HepG2 (cell line): ENCODE data around the gene ADGRB2. TPM values are rescaled to one million over a fixed set of nuclear protein-coding genes. Genes with fewer than 3 reads are reported as not detected.

Experiments used
- ATAC-seq: fragments of 200-7000 bp; cut with Tn5 transposase; 3 replicates; pipeline ENCODE4 v1.9.1; 2020; ENCODE audit warnings: mild to moderate bottlenecking, moderate library complexity
- BruUV-seq: library from RNA; stranded (reverse); fragments of 400-500 nt; replicated peaks from 2 replicates; lab custom pipeline; 2021; lab: Mats Ljungman, UMichigan
- CTCF ChIA-PET: fragments of 300-600 bp; formaldehyde crosslinking; extraction: SDS; loops from one replicate; lab custom pipeline; 2021; ENCODE audit warnings: low total read pairs, inconsistent platforms, low intra/inter-chr PET ratio; lab: Yijun Ruan, JAX
- POLR2A ChIA-PET: fragments of 350-600 bp; sonication (Branson Sonifier 250); formaldehyde crosslinking; loops from one replicate; lab custom pipeline; 2020; ENCODE audit warnings: antibody characterized with exemption, inconsistent platforms; lab: Yijun Ruan, JAX
- DNase-seq: peaks from one replicate; pipeline ENCODE4 v3.0.0-alpha.2; 2015; ENCODE audit warnings: low spot score
- FAIRE-seq: peaks from 3 replicates; lab custom pipeline; 2011; peaks lifted over from hg19 to GRCh38; lab: Jason Lieb, UNC
- H2AFZ ChIP-seq: one replicate; pipeline ENCODE4 v1.6.1; 2011; ENCODE audit warnings: low read length, inconsistent platforms
- H3K27ac ChIP-seq: fragments of 300-600 bp; 3 replicates; pipeline ENCODE4 v1.8.0; 2011; ENCODE audit warnings: mixed run types, mild to moderate bottlenecking, mixed read lengths, low read length, inconsistent platforms; ENCODE audit not compliant: insufficient read depth; ENCODE audit errors: extremely low read length
- H3K27me3 ChIP-seq, 2 experiments: fragments of 200-600 bp in 1 of 2; 2 replicates in 1 of 2; 3 replicates in 1 of 2; pipeline versions ENCODE4 v1.6.0 to v1.8.0; 2011; ENCODE audit warnings: low read length in 2 of 2, mild to moderate bottlenecking in 2 of 2, moderate library complexity in 2 of 2, inconsistent platforms in 1 of 2; ENCODE audit not compliant: insufficient read depth in 2 of 2, control insufficient read depth in 1 of 2
- H3K36me3 ChIP-seq, 2 experiments: fragments of 200-600 bp in 1 of 2; replicated peaks in 1 of 2; 2 replicates in 1 of 2; 3 replicates in 1 of 2; pipeline versions ENCODE4 v1.5.1 to v1.8.0; 2011; ENCODE audit warnings: low read length in 2 of 2, inconsistent platforms in 1 of 2; ENCODE audit not compliant: insufficient read depth in 2 of 2, control insufficient read depth in 1 of 2
- H3K4me1 ChIP-seq: 2 replicates; pipeline ENCODE4 v1.5.1; 2012; ENCODE audit warnings: low read length, inconsistent platforms; ENCODE audit not compliant: insufficient read depth
- H3K4me2 ChIP-seq: 2 replicates; pipeline ENCODE4 v1.6.0; 2011; ENCODE audit warnings: low read depth, low read length, inconsistent platforms
- H3K4me3 ChIP-seq, 3 experiments: fragments of 200-600 bp in 1 of 3; sonication (generic), shearing (Covaris generic) in 1 of 3; replicated peaks in 1 of 3; 2 replicates each; pipeline ENCODE4 v1.5.1; 2011 to 2016; ENCODE audit warnings: low read length in 3 of 3, inconsistent platforms in 2 of 3, low read depth in 2 of 3, mild to moderate bottlenecking in 2 of 3, control low read depth in 1 of 3, mixed read lengths in 1 of 3; ENCODE audit not compliant: insufficient read depth in 1 of 3
- H3K79me2 ChIP-seq: one replicate; pipeline ENCODE4 v1.6.1; 2011; ENCODE audit warnings: low read length, inconsistent platforms; ENCODE audit not compliant: insufficient read depth
- H3K9ac ChIP-seq: 2 replicates; pipeline ENCODE4 v1.6.0; 2011; ENCODE audit warnings: mild to moderate bottlenecking, low read depth, low read length, inconsistent platforms; ENCODE audit not compliant: insufficient read depth
- H3K9me3 ChIP-seq: 2 replicates; pipeline ENCODE4 v1.5.1; 2012; ENCODE audit warnings: mild to moderate bottlenecking, low read length
- H4K20me1 ChIP-seq: 2 replicates; pipeline ENCODE4 v1.6.0; 2011; ENCODE audit warnings: inconsistent platforms, mild to moderate bottlenecking, low read length, moderate library complexity; ENCODE audit not compliant: insufficient read depth
- ARID2 ChIP-seq: sonication (generic); formaldehyde crosslinking; IDR thresholded peaks from 2 replicates; pipeline ENCODE4 v1.8.1; 2022; ENCODE audit warnings: mild to moderate bottlenecking, missing genetic modification reagents, borderline replicate concordance
- ZNF747 ChIP-seq: sonication (generic); formaldehyde crosslinking; IDR thresholded peaks from 2 replicates; pipeline ENCODE4 v1.8.1; 2023; ENCODE audit warnings: missing genetic modification reagents, mild to moderate bottlenecking, borderline replicate concordance
- WGBS: methylation state at CpG from one replicate; pipeline ENCODE4 v1.1.6; 2017; ENCODE audit warnings: low lambda C conversion rate; 5-methylcytosine and 5-hydroxymethylcytosine counted together
- in situ Hi-C: cut with HindIII; loops from 2 replicates; pipeline ENCODE4 v1.10.0; 2017; ENCODE audit warnings: low pct_unique_long_range_greater_than_20kb; ENCODE audit not compliant: extremely low pct_ligation_motif_present
- intact Hi-C: fragments of 100-400 bp; cut with micrococcal nuclease; formaldehyde crosslinking; loops from one replicate; pipeline ENCODE4 v1.10.0; 2022; ENCODE audit not compliant: unreplicated experiment
- polyA plus RNA-seq, 8 experiments: library from polyadenylated mRNA; depleted of rRNA in 3 of 8; stranded (reverse) in 7 of 8; unstranded in 1 of 8; fragments of >200 nt; fragmentation: Illumina TruSeq in 4 of 8; extraction: Trizol in 4 of 8; gene quantifications; 2 replicates each; pipeline versions ENCODE4 v1.2.1 to v1.2.3, GENCODE V29; 2011 to 2016; ENCODE audit warnings: low read depth in 4 of 8, missing spikeins in 1 of 8, mixed read lengths in 1 of 8; ENCODE audit not compliant: insufficient read depth in 1 of 8
- total RNA-seq, 5 experiments: library from RNA; depleted of rRNA; stranded (reverse); fragments of >200 nt; fragmentation: Illumina TruSeq; extraction: Trizol; gene quantifications; 2 replicates each; pipeline ENCODE4 v1.2.3, GENCODE V29; 2016; ENCODE audit warnings: low read depth in 1 of 5
- TF ChIP-seq, protein P1 (sequence below): sonication (generic); formaldehyde crosslinking; IDR thresholded peaks from 2 replicates; pipeline ENCODE4 v1.5.0; 2020; ENCODE audit warnings: mild to moderate bottlenecking, missing genetic modification reagents, borderline replicate concordance

ADGRB2 gene
- total and polyA plus RNA-seq, 2 of the 13 experiments (the other 11 are each of a cell fraction or from before 2014, with no cell fraction given): 0.03 to 0.09 TPM

DNA sequence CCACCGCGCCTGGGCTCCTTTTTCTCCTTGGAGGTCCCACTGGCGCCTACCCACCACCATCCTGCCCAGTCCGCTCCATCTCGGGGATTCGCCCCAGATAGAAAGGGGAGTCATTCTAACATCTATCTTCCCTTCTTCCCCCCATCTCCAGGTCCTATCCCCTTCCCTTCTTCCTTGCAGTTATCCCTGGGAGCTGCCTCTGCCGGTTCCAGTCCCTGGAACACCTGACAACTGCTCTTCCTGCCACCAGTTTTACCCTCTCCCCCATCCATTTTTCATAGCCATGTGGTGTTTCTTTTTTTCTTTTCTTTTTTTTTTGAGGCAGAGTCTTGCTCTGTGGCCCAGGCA lies 48.3 kb downstream of the ADGRB2 start:
- Histone ChIP-seq H2AFZ (no peak overlapping the region), H4K20me1 (no peaks in the 10 kb centered on the region), H3K36me3 (no peaks in the 10 kb centered on the region), H3K4me1 (peaks cover 31% of the 10 kb centered on the region), H3K4me2 (peak overlapping the region; percentile 97), H3K9me3 (no peaks in the 10 kb centered on the region), H3K27ac (no peak overlapping the region), H3K4me3 (peak overlapping the region; percentile 63 to 82 (median 71); a peak in 5 of 6 replicates), H3K9ac (0 out of 2 replicates have a peak overlapping the region, but pooled peaks have one; percentile 77), H3K79me2 (no peaks in the 10 kb centered on the region), H3K27me3 (no peaks in the 10 kb centered on the region; a peak in 1 of 5 replicates)
- FAIRE-seq (no peak), ATAC-seq (no peak; the same call in 2 of the 3 replicates), DNase-seq (no peak)
- POLR2A ChIA-PET: interaction anchor here (0.9 to 4.0 kb wide), 13 partner anchors 9 to 76 kb away, joined by 3 to 73 read pairs (median 6); partner anchors contain the start of genes COL16A1 and PEF1
- TF ChIP-seq, protein P1, sequence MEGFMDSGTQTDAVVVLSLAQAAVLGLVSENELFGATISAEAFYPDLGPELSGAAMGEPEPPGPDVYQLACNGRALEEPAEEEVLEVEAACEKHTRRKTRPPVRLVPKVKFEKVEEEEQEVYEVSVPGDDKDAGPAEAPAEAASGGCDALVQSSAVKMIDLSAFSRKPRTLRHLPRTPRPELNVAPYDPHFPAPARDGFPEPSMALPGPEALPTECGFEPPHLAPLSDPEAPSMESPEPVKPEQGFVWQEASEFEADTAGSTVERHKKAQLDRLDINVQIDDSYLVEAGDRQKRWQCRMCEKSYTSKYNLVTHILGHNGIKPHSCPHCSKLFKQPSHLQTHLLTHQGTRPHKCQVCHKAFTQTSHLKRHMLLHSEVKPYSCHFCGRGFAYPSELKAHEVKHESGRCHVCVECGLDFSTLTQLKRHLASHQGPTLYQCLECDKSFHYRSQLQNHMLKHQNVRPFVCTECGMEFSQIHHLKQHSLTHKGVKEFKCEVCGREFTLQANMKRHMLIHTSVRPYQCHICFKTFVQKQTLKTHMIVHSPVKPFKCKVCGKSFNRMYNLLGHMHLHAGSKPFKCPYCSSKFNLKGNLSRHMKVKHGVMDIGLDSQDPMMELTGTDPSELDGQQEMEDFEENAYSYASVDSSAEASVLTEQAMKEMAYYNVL (CRISPR knock-in tag): 0 out of 2 replicates have a peak, but pooled peaks have one; percentile 17
- TF ChIP-seq ARID2 (CRISPR knock-in tag): 0 out of 2 replicates have a peak, but pooled peaks have one; percentile 30
- no peak for TF ChIP-seq ZNF747 (CRISPR knock-in tag)
- CTCF ChIA-PET: interaction anchor here (1.1 to 3.0 kb wide), 5 partner anchors 15 to 73 kb away, joined by 3 to 20 read pairs (median 6); no protein-coding TSS in a partner anchor
- intact Hi-C loops: loop anchor here (2.0 kb wide), 1 partner anchor 73 kb away; no protein-coding TSS in a partner anchor
- 1% methylated on average over 6 of the region's 7 CpGs for WGBS
- BruUV-seq: no TSS peak
- in situ Hi-C loops: no loop called here
